Smooth muscle cell (in vitro differentiated cells): ENCODE results near the gene SLC25A23. TPM values are rescaled to one million over a fixed set of nuclear protein-coding genes. Genes with fewer than 3 reads are reported as not detected.
"Not testable (repeated sequence)": the region's sequence is repeated elsewhere in the genome, so short reads cannot be mapped to it uniquely, and the experiment has no call there.

Experiments used
- DNase-seq: peaks from one replicate; lab custom pipeline; 2025; ENCODE audit not compliant: unreplicated experiment; lab: John Stamatoyannopoulos, UW
- H2AFZ ChIP-seq: fragments of 200-600 bp; sonication (generic); 2 replicates; pipeline ENCODE4 v1.6.0; 2016; ENCODE audit warnings: antibody characterized with exemption, low read depth, mild to moderate bottlenecking
- H3F3A ChIP-seq: fragments of 200-600 bp; sonication (generic); 2 replicates; pipeline ENCODE4 v1.6.0; 2017; ENCODE audit warnings: antibody characterized with exemption, low read depth
- H3K27ac ChIP-seq: fragments of 200-600 bp; sonication (generic); 2 replicates; pipeline ENCODE4 v1.5.1; 2016; ENCODE audit warnings: low read depth, mild to moderate bottlenecking
- H3K27me3 ChIP-seq: fragments of 200-600 bp; sonication (generic); 2 replicates; pipeline ENCODE4 v1.6.1; 2016; ENCODE audit warnings: low read depth, mild to moderate bottlenecking
- H3K36me3 ChIP-seq: fragments of 200-600 bp; sonication (generic); 2 replicates; pipeline ENCODE4 v1.5.1; 2016; ENCODE audit warnings: low read depth
- H3K4me1 ChIP-seq: fragments of 200-600 bp; sonication (generic); 2 replicates; pipeline ENCODE4 v1.5.1; 2016; ENCODE audit warnings: low read depth
- H3K4me2 ChIP-seq: fragments of 200-600 bp; sonication (generic); 2 replicates; pipeline ENCODE4 v1.6.0; 2016; ENCODE audit warnings: mild to moderate bottlenecking
- H3K4me3 ChIP-seq: fragments of 200-600 bp; sonication (generic); 2 replicates; pipeline ENCODE4 v1.5.1; 2016; ENCODE audit warnings: mild to moderate bottlenecking
- H3K79me2 ChIP-seq: fragments of 200-600 bp; sonication (generic); 2 replicates; pipeline ENCODE4 v1.6.0; 2016; ENCODE audit warnings: low read depth, mild to moderate bottlenecking
- H3K9ac ChIP-seq: fragments of 200-600 bp; sonication (generic); 2 replicates; pipeline ENCODE4 v1.6.0; 2016; ENCODE audit warnings: low read depth
- H3K9me3 ChIP-seq: fragments of 200-600 bp; sonication (generic); replicated peaks from 2 replicates; pipeline ENCODE4 v1.5.1; 2016; ENCODE audit warnings: low read depth
- H4K20me1 ChIP-seq: fragments of 200-600 bp; sonication (generic); 2 replicates; pipeline ENCODE4 v1.6.0; 2016; ENCODE audit warnings: low read depth
- WGBS: methylation state at CpG from one replicate; pipeline ENCODE4 v1.1.7; 2016; ENCODE audit warnings: low lambda C conversion rate; 5-methylcytosine and 5-hydroxymethylcytosine counted together
- polyA plus RNA-seq: library from polyadenylated mRNA; unstranded; fragments of >200 nt; fragmentation: Nextera tagmentation; extraction: Ambion mirVana; gene quantifications from 2 replicates; pipeline ENCODE4 v1.2.1, GENCODE V29; 2016
- total RNA-seq: library from RNA; depleted of rRNA; stranded (reverse); fragments of >200 nt; gene quantifications from 2 replicates; pipeline ENCODE4 v1.2.3, GENCODE V29; 2014
- TF ChIP-seq, protein P1 (sequence below): fragments of 200-600 bp; sonication (generic); IDR thresholded peaks from 2 replicates; pipeline ENCODE4 v1.5.1; 2017; ENCODE audit warnings: borderline replicate concordance, mild to moderate bottlenecking, antibody characterized with exemption; ENCODE audit not compliant: insufficient read depth, poor library complexity, severe bottlenecking

SLC25A23 gene
- total RNA-seq (34.2 and 57.1 TPM in 2 replicates), polyA plus RNA-seq (46.9 and 58.7 TPM in 2 replicates)

DNA sequence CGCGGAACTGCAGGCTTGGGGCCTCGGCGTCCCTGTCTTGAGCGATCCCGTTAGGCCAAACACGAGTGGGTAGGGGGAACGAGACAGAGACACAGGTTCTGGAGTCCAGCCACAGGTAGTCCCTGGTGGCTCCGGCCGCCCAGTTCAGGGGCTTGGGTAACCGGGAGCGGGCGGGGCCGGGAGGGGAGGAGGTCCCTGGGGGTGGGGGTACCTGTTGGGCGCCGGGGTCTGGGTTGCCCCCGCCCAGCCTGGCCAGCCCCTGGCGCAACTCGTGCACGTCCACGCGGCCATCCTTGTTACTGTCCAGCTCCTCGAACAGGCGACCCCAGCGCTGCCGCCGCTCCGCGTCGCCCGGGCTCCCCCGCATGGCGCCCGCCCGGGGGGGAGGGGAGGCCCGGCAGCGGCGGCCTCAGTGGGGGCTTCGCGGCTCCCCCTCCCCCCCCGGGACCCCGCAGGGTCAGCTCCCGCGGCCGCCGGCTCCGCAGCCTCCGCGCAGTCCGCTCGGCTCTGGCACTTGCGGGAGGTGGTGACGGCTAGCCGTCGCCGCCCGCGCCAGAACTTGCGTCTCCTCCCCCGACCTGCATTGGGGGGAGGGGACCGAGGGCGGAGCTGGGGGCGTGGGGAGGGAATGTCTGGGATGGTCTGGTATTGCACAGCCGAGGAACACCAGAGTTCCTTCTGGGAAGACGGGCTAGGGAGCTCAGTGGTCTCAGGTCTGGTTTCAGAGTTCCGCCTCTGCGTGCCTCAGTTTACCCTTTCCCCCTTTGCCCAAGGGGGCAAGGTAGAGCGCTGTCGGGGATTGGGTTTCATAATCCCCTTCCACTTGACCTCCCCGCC lies at the start of gene SLC25A23:
SLC25A23 (minus strand) TSS at position 531 of the 837 bp plus-strand sequence; CDS start at position 367, 164 bp downstream.
- WGBS = 3% methylated on average over 29 of the region's 70 CpGs
- Histone ChIP-seq H3K9ac (peak within 1 kb of the TSS; percentile 47), H3K4me3 (peak within 1 kb of the TSS; percentile 86), H3K79me2 (no peaks in the 10 kb centered on the region), H4K20me1 (no peaks in the 10 kb centered on the region), H3K36me3 (peaks cover 5% of the 10 kb centered on the region), H3K27me3 (peaks cover 12% of the 10 kb centered on the region), H2AFZ (peak within 1 kb of the TSS; percentile 93), H3K4me2 (peak within 1 kb of the TSS; percentile 94), H3K4me1 (no peaks in the 10 kb centered on the region), H3K27ac (peak within 1 kb of the TSS; percentile 26), H3K9me3 (no peaks in the 10 kb centered on the region), H3F3A (no peaks in the 10 kb centered on the region)
- peak; percentile 53 for DNase-seq
- TF ChIP-seq, protein P1, sequence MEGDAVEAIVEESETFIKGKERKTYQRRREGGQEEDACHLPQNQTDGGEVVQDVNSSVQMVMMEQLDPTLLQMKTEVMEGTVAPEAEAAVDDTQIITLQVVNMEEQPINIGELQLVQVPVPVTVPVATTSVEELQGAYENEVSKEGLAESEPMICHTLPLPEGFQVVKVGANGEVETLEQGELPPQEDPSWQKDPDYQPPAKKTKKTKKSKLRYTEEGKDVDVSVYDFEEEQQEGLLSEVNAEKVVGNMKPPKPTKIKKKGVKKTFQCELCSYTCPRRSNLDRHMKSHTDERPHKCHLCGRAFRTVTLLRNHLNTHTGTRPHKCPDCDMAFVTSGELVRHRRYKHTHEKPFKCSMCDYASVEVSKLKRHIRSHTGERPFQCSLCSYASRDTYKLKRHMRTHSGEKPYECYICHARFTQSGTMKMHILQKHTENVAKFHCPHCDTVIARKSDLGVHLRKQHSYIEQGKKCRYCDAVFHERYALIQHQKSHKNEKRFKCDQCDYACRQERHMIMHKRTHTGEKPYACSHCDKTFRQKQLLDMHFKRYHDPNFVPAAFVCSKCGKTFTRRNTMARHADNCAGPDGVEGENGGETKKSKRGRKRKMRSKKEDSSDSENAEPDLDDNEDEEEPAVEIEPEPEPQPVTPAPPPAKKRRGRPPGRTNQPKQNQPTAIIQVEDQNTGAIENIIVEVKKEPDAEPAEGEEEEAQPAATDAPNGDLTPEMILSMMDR = no peak

GRCh38 chr19:6508028-6508771 lies 48.6 kb upstream of the SLC25A23 start:
- not testable (repeated sequence) for H3K36me3 ChIP-seq, H3K9me3 ChIP-seq, H2AFZ ChIP-seq, H3F3A ChIP-seq, H3K4me2 ChIP-seq, H3K79me2 ChIP-seq, H3K27me3 ChIP-seq, H4K20me1 ChIP-seq, H3K9ac ChIP-seq, H3K27ac ChIP-seq, H3K4me1 ChIP-seq, DNase-seq, H3K4me3 ChIP-seq
- 90% methylated on average over 9 of the region's 9 CpGs for WGBS

DNA sequence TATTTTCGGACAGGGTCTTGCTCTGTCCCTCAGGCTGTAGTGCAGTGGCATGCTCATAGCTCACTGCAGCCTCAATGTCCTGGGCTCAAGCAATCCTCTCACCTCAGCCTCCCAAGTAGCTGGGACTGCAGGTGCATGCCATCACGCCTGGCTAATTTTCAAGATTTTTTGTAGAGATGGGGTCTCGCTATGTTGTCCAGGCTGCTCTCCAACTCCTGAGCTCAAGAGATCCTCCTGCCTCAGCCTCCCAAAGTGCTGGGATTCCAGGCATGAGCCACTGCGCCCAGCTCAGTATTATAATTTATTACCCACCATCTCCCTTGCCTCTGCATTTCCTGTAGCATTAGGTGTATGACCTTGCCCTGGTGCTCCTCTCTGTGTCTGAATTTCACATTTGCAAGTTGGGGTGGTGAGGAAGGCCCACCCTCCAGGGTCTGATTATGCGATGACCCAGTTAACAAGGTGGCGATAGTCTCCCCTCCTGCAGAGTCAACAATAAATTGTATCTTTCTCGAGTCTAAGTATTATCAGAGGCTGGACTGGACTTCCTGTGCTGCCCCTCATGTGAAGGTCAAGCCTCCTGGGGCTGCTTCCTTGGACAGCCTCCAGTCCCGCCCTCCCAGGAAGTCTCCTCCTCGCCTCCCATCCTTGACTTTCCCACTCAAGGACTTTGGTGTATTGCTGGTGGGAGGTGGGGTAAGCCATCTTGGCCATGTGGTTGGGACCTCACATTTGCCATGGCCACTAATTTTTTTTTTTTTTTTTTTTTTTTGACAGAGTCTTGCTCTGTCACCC lies 44.0 kb upstream of the SLC25A23 start:
- TF ChIP-seq, protein P1 = no peak
- WGBS = 93% methylated on average over 9 of the region's 9 CpGs

More for the DNA sequence above, 44.0 kb upstream of the SLC25A23 start:
- Histone ChIP-seq H4K20me1 (no peaks in the 10 kb centered on the region), H3K27ac (no peak overlapping the region), H3K79me2 (no peaks in the 10 kb centered on the region), H3K9ac (no peak overlapping the region), H3K36me3 (no peaks in the 10 kb centered on the region), H3K4me2 (no peak overlapping the region), H3K4me1 (peaks cover 7% of the 10 kb centered on the region), H3K27me3 (peaks cover 49% of the 10 kb centered on the region), H3K4me3 (no peak overlapping the region), H3K9me3 (no peaks in the 10 kb centered on the region), H3F3A (no peaks in the 10 kb centered on the region), H2AFZ (no peak overlapping the region)
- no peak for DNase-seq
